Forelimb muscle (tissue), 1 donor: ENCODE results near the gene USP17L13. TPM values are rescaled to one million over a fixed set of nuclear protein-coding genes. Genes with fewer than 3 reads are reported as not detected.
"Not testable (repeated sequence)": the region's sequence is repeated elsewhere in the genome, so short reads cannot be mapped to it uniquely, and the experiment has no call there.

Experiments used
- DNase-seq: peaks from one replicate; pipeline ENCODE4 v3.0.0-alpha.2; 2013; ENCODE audit warnings: low read depth
- polyA plus RNA-seq: library from polyadenylated mRNA; unstranded; fragments of 120-200 nt; gene quantifications from one replicate; pipeline ENCODE4 v1.2.1, GENCODE V29; 2013; ENCODE audit not compliant: insufficient read length

USP17L13 gene, protein sequence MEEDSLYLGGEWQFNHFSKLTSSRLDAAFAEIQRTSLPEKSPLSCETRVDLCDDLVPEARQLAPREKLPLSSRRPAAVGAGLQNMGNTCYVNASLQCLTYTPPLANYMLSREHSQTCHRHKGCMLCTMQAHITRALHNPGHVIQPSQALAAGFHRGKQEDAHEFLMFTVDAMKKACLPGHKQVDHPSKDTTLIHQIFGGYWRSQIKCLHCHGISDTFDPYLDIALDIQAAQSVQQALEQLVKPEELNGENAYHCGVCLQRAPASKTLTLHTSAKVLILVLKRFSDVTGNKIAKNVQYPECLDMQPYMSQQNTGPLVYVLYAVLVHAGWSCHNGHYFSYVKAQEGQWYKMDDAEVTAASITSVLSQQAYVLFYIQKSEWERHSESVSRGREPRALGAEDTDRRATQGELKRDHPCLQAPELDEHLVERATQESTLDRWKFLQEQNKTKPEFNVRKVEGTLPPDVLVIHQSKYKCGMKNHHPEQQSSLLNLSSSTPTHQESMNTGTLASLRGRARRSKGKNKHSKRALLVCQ
- not detected for polyA plus RNA-seq

DNA sequence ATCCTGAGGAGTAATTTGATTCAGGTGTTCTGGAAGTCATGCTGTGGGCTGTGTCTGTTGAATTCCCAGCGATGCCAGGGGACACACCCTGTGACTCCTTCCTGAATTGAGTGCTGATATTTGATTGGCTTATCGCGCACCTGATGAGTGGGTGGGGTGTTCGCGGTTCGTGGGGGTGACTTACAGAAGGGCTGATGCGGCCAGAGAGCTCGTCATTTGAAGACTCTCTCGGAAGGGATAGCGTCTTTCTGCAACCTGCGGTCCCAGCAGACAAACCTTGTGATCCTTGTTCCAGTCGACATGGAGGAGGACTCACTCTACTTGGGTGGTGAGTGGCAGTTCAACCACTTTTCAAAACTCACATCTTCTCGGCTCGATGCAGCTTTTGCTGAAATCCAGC lies at the start of gene USP17L13:
USP17L13 (plus strand) TSS at position 301 of the 400 bp plus-strand sequence; CDS start at position 301, 0 bp downstream.
- DNase-seq: not testable (repeated sequence)

DNA sequence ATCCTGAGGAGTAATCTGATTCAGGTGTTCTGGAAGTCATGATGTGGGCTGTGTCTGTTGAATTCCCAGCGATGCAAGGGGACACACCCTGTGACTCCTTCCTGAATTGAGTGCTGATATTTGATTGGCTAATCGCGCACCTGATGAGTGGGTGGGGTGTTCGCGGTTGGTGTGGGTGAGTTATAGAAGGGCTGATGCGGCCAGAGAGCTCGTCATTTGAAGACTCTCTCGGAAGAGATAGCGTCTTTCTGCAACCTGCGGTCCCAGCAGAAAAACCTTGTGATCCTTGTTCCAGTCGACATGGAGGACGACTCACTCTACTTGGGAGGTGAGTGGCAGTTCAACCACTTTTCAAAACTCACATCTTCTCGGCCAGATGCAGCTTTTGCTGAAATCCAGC lies 14.3 kb upstream of the USP17L13 start, which contains the start of gene USP17L10:
USP17L10 (plus strand) TSS at position 301 of the 400 bp plus-strand sequence; CDS start at position 301, 0 bp downstream.
- DNase-seq: not testable (repeated sequence)

DNA sequence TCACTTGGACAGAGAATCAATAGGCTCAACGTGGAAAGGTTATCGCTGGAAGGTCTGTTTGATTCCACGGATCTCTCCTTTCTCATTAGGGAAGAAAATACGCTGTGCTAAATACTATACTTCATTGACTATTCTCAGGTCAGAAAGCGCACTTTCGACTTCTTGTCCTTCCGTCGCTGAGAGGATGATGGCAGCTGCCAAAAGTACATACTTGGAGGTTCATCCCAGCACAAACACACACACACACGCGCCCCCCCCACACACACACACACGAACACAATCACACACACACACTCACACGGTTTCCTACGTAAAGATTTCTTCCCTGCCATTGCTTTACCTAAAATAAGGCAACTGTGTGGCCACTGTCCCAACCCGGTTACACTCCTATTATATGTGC lies 10.0 kb upstream of the USP17L13 start:
- DNase-seq: not testable (repeated sequence)

DNA sequence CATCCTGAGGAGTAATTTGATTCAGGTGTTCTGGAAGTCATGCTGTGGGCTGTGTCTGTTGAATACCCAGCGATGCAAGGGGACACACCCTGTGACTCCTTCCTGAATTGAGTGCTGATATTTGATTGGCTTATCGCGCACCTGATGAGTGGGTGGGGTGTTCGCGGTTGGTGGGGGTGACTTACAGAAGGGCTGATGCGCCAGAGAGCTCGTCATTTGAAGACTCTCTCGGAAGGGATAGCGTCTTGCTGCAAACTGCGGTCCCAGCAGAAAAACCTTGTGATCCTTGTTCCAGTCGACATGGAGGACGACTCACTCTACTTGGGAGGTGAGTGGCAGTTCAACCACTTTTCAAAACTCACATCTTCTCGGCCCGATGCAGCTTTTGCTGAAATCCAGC lies 9.6 kb upstream of the USP17L13 start, which contains the start of gene USP17L11:
USP17L11 (plus strand) TSS at position 301 of the 400 bp plus-strand sequence; CDS start at position 301, 0 bp downstream.
- DNase-seq: not testable (repeated sequence)

DNA sequence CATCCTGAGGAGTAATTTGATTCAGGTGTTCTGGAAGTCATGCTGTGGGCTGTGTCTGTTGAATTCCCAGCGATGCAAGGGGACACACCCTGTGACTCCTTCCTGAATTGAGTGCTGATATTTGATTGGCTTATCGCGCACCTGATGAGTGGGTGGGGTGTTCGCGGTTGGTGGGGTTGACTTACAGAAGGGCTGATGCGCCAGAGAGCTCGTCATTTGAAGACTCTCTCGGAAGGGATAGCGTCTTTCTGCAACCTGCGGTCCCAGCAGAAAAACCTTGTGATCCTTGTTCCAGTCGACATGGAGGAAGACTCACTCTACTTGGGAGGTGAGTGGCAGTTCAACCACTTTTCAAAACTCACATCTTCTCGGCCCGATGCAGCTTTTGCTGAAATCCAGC lies 4.8 kb upstream of the USP17L13 start, which contains the start of gene USP17L12:
USP17L12 (plus strand) TSS at position 301 of the 400 bp plus-strand sequence; CDS start at position 301, 0 bp downstream.
- DNase-seq: not testable (repeated sequence)

DNA sequence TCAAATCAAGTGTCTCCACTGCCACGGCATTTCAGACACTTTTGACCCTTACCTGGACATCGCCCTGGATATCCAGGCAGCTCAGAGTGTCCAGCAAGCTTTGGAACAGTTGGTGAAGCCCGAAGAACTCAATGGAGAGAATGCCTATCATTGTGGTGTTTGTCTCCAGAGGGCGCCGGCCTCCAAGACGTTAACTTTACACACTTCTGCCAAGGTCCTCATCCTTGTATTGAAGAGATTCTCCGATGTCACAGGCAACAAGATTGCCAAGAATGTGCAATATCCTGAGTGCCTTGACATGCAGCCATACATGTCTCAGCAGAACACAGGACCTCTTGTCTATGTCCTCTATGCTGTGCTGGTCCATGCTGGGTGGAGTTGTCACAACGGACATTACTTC lies 5.6 kb downstream of the USP17L13 start:
- not testable (repeated sequence) for DNase-seq

DNA sequence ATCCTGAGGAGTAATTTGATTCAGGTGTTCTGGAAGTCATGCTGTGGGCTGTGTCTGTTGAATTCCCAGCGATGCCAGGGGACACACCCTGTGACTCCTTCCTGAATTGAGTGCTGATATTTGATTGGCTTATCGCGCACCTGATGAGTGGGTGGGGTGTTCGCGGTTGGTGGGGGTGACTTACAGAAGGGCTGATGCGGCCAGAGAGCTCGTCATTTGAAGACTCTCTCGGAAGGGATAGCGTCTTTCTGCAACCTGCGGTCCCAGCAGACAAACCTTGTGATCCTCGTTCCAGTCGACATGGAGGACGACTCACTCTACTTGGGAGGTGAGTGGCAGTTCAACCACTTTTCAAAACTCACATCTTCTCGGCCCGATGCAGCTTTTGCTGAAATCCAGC lies 9.4 kb downstream of the USP17L13 start, which contains the start of gene USP17L15:
USP17L15 (plus strand) TSS at position 301 of the 400 bp plus-strand sequence; CDS start at position 301, 0 bp downstream.
- not testable (repeated sequence) for DNase-seq

DNA sequence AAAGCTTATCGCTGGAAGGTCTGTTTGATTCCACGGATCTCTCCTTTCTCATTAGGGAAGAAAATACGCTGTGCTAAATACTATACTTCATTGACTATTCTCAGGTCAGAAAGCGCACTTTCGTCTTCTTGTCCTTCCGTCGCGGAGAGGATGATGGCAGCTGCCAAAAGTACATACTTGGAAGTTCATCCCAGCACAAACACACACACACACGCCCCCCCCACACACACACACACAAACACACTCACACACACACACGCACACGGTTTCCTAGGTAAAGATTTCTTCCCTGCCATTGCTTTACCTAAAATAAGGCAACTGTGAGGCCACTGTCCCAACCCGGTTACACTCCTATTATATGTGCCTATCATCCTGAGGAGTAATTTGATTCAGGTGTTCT lies 13.8 kb downstream of the USP17L13 start:
- not testable (repeated sequence) for DNase-seq

DNA sequence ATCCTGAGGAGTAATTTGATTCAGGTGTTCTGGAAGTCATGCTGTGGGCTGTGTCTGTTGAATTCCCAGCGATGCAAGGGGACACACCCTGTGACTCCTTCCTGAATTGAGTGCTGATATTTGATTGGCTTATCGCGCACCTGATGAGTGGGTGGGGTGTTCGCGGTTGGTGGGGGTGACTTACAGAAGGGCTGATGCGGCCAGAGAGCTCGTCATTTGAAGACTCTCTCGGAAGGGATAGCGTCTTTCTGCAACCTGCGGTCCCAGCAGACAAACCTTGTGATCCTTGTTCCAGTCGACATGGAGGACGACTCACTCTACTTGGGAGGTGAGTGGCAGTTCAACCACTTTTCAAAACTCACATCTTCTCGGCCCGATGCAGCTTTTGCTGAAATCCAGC lies 18.9 kb downstream of the USP17L13 start, which contains the start of gene USP17L17:
USP17L17 (plus strand) TSS at position 301 of the 400 bp plus-strand sequence; CDS start at position 301, 0 bp downstream.
- DNase-seq: not testable (repeated sequence)

DNA sequence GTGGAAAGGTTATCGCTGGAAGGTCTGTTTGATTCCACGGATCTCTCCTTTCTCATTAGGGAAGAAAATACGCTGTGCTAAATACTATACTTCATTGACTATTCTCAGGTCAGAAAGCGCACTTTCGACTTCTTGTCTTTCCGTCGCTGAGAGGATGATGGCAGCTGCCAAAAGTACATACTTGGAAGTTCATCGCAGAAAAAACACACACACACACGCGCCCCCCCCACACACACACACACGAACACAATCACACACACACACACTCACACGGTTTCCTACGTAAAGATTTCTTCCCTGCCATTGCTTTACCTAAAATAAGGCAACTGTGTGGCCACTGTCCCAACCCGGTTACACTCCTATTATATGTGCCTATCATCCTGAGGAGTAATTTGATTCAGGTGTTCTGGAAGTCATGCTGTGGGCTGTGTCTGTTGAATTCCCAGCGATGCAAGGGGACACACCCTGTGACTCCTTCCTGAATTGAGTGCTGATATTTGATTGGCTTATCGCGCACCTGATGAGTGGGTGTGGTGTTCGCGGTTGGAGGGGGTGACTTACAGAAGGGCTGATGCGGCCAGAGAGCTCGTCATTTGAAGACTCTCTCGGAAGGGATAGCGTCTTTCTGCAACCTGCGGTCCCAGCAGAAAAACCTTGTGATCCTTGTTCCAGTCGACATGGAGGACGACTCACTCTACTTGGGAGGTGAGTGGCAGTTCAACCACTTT lies 23.4 kb downstream of the USP17L13 start, which contains the start of gene USP17L18:
USP17L18 (plus strand) TSS at position 678 of the 728 bp plus-strand sequence; CDS start at position 678, 0 bp downstream.
- not testable (repeated sequence) for DNase-seq

DNA sequence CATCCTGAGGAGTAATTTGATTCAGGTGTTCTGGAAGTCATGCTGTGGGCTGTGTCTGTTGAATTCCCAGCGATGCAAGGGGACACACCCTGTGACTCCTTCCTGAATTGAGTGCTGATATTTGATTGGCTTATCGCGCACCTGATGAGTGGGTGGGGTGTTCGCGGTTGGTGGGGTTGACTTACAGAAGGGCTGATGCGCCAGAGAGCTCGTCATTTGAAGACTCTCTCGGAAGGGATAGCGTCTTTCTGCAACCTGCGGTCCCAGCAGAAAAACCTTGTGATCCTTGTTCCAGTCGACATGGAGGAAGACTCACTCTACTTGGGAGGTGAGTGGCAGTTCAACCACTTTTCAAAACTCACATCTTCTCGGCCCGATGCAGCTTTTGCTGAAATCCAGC lies 28.4 kb downstream of the USP17L13 start, which contains the start of gene USP17L19:
USP17L19 (plus strand) TSS at position 301 of the 400 bp plus-strand sequence; CDS start at position 301, 0 bp downstream.
- not testable (repeated sequence) for DNase-seq

DNA sequence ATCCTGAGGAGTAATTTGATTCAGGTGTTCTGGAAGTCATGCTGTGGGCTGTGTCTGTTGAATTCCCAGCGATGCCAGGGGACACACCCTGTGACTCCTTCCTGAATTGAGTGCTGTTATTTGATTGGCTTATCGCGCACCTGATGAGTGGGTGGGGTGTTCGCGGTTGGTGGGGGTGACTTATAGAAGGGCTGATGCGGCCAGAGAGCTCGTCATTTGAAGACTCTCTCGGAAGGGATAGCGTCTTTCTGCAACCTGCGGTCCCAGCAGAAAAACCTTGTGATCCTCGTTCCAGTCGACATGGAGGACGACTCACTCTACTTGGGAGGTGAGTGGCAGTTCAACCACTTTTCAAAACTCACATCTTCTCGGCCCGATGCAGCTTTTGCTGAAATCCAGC lies 33.1 kb downstream of the USP17L13 start, which contains the start of gene USP17L20:
USP17L20 (plus strand) TSS at position 301 of the 400 bp plus-strand sequence; CDS start at position 301, 0 bp downstream.
- DNase-seq: not testable (repeated sequence)

DNA sequence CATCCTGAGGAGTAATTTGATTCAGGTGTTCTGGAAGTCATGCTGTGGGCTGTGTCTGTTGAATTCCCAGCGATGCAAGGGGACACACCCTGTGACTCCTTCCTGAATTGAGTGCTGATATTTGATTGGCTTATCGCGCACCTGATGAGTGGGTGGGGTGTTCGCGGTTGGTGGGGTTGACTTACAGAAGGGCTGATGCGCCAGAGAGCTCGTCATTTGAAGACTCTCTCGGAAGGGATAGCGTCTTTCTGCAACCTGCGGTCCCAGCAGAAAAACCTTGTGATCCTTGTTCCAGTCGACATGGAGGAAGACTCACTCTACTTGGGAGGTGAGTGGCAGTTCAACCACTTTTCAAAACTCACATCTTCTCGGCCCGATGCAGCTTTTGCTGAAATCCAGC lies 37.9 kb downstream of the USP17L13 start, which contains the start of gene USP17L21:
USP17L21 (plus strand) TSS at position 301 of the 400 bp plus-strand sequence; CDS start at position 301, 0 bp downstream.
- not testable (repeated sequence) for DNase-seq

DNA sequence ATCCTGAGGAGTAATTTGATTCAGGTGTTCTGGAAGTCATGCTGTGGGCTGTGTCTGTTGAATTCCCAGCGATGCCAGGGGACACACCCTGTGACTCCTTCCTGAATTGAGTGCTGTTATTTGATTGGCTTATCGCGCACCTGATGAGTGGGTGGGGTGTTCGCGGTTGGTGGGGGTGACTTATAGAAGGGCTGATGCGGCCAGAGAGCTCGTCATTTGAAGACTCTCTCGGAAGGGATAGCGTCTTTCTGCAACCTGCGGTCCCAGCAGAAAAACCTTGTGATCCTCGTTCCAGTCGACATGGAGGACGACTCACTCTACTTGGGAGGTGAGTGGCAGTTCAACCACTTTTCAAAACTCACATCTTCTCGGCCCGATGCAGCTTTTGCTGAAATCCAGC lies 42.6 kb downstream of the USP17L13 start, which contains the start of gene USP17L22:
USP17L22 (plus strand) TSS at position 301 of the 400 bp plus-strand sequence; CDS start at position 301, 0 bp downstream.
- DNase-seq: not testable (repeated sequence)

DNA sequence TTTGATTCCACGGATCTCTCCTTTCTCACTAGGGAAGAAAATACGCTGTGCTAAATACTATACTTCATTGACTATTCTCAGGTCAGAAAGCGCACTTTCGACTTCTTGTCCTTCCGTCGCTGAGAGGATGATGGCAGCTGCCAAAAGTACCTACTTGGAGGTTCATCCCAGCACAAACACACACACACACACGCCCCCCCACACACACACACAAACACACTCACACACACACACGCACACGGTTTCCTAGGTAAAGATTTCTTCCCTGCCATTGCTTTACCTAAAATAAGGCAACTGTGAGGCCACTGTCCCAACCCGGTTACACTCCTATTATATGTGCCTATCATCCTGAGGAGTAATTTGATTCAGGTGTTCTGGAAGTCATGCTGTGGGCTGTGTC lies 47.0 kb downstream of the USP17L13 start:
- not testable (repeated sequence) for DNase-seq

Other genes with a start within 250 kb of the USP17L13 start
- 0.06 TPM for gene FAM90A26, start 54.5 kb upstream of the USP17L13 start, polyA plus RNA-seq
- gene USP17L10, start 14.2 kb upstream of the USP17L13 start, polyA plus RNA-seq: not detected
- not detected for gene USP17L11, start 9.5 kb upstream of the USP17L13 start, polyA plus RNA-seq
- gene USP17L12, start 4.7 kb upstream of the USP17L13 start, polyA plus RNA-seq: not detected
- not detected for gene USP17L15, start 9.5 kb downstream of the USP17L13 start, polyA plus RNA-seq
- gene USP17L17, start 19.0 kb downstream of the USP17L13 start, polyA plus RNA-seq: not detected
- not detected for gene USP17L18, start 23.7 kb downstream of the USP17L13 start, polyA plus RNA-seq
- gene USP17L19, start 28.5 kb downstream of the USP17L13 start, polyA plus RNA-seq: not detected
- gene USP17L20, start 33.2 kb downstream of the USP17L13 start, polyA plus RNA-seq: not detected
- not detected for gene USP17L21, start 38.0 kb downstream of the USP17L13 start, polyA plus RNA-seq
- not detected for gene USP17L22, start 42.7 kb downstream of the USP17L13 start, polyA plus RNA-seq
- gene USP17L24, start 100.3 kb downstream of the USP17L13 start, polyA plus RNA-seq: not detected
- not detected for gene USP17L25, start 105.0 kb downstream of the USP17L13 start, polyA plus RNA-seq
- not detected for gene USP17L26, start 109.8 kb downstream of the USP17L13 start, polyA plus RNA-seq
- gene USP17L5, start 114.5 kb downstream of the USP17L13 start, polyA plus RNA-seq: not detected
- not detected for gene USP17L27, start 119.3 kb downstream of the USP17L13 start, polyA plus RNA-seq
- gene USP17L28, start 124.0 kb downstream of the USP17L13 start, polyA plus RNA-seq: not detected
- not detected for gene USP17L29, start 128.7 kb downstream of the USP17L13 start, polyA plus RNA-seq
- gene USP17L30, start 138.2 kb downstream of the USP17L13 start, polyA plus RNA-seq: not detected
- not detected for gene DEFB131A, start 219.5 kb downstream of the USP17L13 start, polyA plus RNA-seq